ENCODE data around the gene NUDT5.
A peak's percentile ranks its signal among the peaks of the same experiment; 100 is the strongest.

The NUDT5 gene

GRCh38 chr10:12160664-12161063 is 35.0 kb downstream of the NUDT5 start:
- no peak for DNase-seq

GRCh38 chr10:12158111-12158510 is 37.6 kb downstream of the NUDT5 start:
- DNase-seq, result no peak

- no peak for DNase-seq
Observed at GRCh38 chr10:12156367-12157123, 39.1 kb downstream of the NUDT5 start.

GRCh38 chr10:12154516-12154915 is 41.2 kb downstream of the NUDT5 start:
- no peak for DNase-seq

- DNase-seq, result no peak
Observed at GRCh38 chr10:12150163-12150562, 45.5 kb downstream of the NUDT5 start.

GRCh38 chr10:12144538-12144937 is 51.2 kb downstream of the NUDT5 start:
- DNase-seq, result no peak

- no peak for DNase-seq
Observed at GRCh38 chr10:12140038-12140437, 55.7 kb downstream of the NUDT5 start.

- no peak for DNase-seq
Observed at GRCh38 chr10:12135631-12136030, 60.1 kb downstream of the NUDT5 start.

GRCh38 chr10:12130237-12130872 is 65.3 kb downstream of the NUDT5 start:
- peak; percentile 70 for DNase-seq

GRCh38 chr10:12129222-12130111 is 66.2 kb downstream of the NUDT5 start, which contains the start of gene SEC61A2:
Gene SEC61A2 (plus strand): TSS chr10:12129677. CDS start chr10:12129788, 111 bp downstream.
- peak; percentile 92 for DNase-seq

- no peak for DNase-seq
Observed at GRCh38 chr10:12121673-12122072, 74.0 kb downstream of the NUDT5 start.

Data from NCI-H69 (cell line).